ENCODE results near the gene DBNDD2. TPM values are rescaled to one million over a fixed set of nuclear protein-coding genes. Genes with fewer than 3 reads are reported as not detected.

Gene DBNDD2
- total RNA-seq, 4 donors from 2014 or later = 14.1 to 39.3 (median 32.2) TPM

- Histone ChIP-seq H3K4me1 (peaks cover 2 to 23% (median 7%) of the 10 kb centered on the region in 3 donors), H3K27ac (no peak overlapping the region), H3K36me3 (peaks cover 0 to 5% (median 0%) of the 10 kb centered on the region in 3 donors), H3K4me3 (no peak overlapping the region), H3K9me3 (peaks cover 0 to 11% (median 7%) of the 10 kb centered on the region in 3 donors), H3K27me3 (no peaks in the 10 kb centered on the region)
- intact Hi-C loops (cut with DNase I) = no loop called here
- 100% methylated on average over 1 of the region's 1 CpG for WGBS, 2 donors
- no peak for TF ChIP-seq CTCF (IDR thresholded peaks at IDR 0.05)
- no peak for TF ChIP-seq POLR2A (IDR thresholded peaks at IDR 0.05)
- no peak for DNase-seq
Measured at GRCh38 chr20:45402946-45403345, 5.1 kb upstream of the DBNDD2 start.

GRCh38 chr20:45404438-45404837 is 3.7 kb upstream of the DBNDD2 start:
- Histone ChIP-seq H3K4me1 (peaks cover 7 to 33% (median 11%) of the 10 kb centered on the region in 3 donors), H3K27me3 (no peaks in the 10 kb centered on the region), H3K9me3 (peaks cover 0 to 11% (median 7%) of the 10 kb centered on the region in 3 donors), H3K4me3 (no peak overlapping the region), H3K36me3 (peaks cover 0 to 18% (median 0%) of the 10 kb centered on the region in 3 donors), H3K27ac (no peak overlapping the region)
- TF ChIP-seq POLR2A (IDR thresholded peaks at IDR 0.05) (no peak), CTCF (IDR thresholded peaks at IDR 0.05) (no peak)
- DNase-seq = no peak
- intact Hi-C loops (cut with DNase I) = no loop called here
- WGBS, 2 donors = 88% methylated on average over 1 of the region's 1 CpG

- Histone ChIP-seq H3K27me3 (no peaks in the 10 kb centered on the region), H3K4me3 (peak overlapping the region; percentile 78 to 88 (median 84)), H3K4me1 (peaks cover 7 to 33% (median 11%) of the 10 kb centered on the region in 3 donors), H3K27ac (peak overlapping the region; percentile 86 to 95 (median 93)), H3K9me3 (peaks cover 0 to 3% (median 2%) of the 10 kb centered on the region in 3 donors), H3K36me3 (peaks cover 0 to 27% (median 5%) of the 10 kb centered on the region in 3 donors)
- no peak for TF ChIP-seq POLR2A (IDR thresholded peaks at IDR 0.05)
- no peak for TF ChIP-seq CTCF (IDR thresholded peaks at IDR 0.05)
- no peak for DNase-seq
- intact Hi-C loops (cut with DNase I) = no loop called here
- WGBS, 2 donors = 6% methylated on average over 8 to 12 of the region's 49 CpGs
Measured at GRCh38 chr20:45405571-45406259, 2.4 kb upstream of the DBNDD2 start.

- 1% methylated on average over 11 to 42 of the region's 87 CpGs for WGBS, 2 donors
- Histone ChIP-seq H3K4me3 (peak overlapping the region; percentile 78 to 88 (median 84)), H3K9me3 (no peaks in the 10 kb centered on the region), H3K36me3 (peaks cover 0 to 33% (median 5%) of the 10 kb centered on the region in 3 donors), H3K27me3 (no peaks in the 10 kb centered on the region), H3K4me1 (peaks cover 7 to 33% (median 11%) of the 10 kb centered on the region in 3 donors), H3K27ac (peak overlapping the region; percentile 86 to 95 (median 93))
- DNase-seq = no peak
- TF ChIP-seq CTCF (IDR thresholded peaks at IDR 0.05) (no peak), POLR2A (IDR thresholded peaks at IDR 0.05) (peak in 2 of 4 donors; percentile 30 to 49)
- intact Hi-C loops (cut with DNase I) = no loop called here
Measured at GRCh38 chr20:45406260-45407066, 1.6 kb upstream of the DBNDD2 start.
